Gastrocnemius medialis (tissue), 4 donors: ENCODE measurements around the gene ABCA12. TPM values are rescaled to one million over a fixed set of nuclear protein-coding genes. Genes with fewer than 3 reads are reported as not detected.

ENCODE experiments used
- ATAC-seq, 2 donors: fragments of 150-250 bp; one replicate each; pipeline ENCODE4 v1.9.1; 2016
- DNase-seq, 2 donors: peaks; one replicate each; pipeline ENCODE4 v3.0.0-alpha.2; 2019
- H3K27ac ChIP-seq, 4 donors: fragments of 200-600 bp; sonication (generic); 1 replicate in 1 of 4; 2 replicates in 3 of 4; pipeline ENCODE4 v1.5.1; 2016 to 2018; ENCODE audit warnings: mild to moderate bottlenecking in 2 of 4, moderate library complexity in 1 of 4
- H3K27me3 ChIP-seq, 3 donors: fragments of 200-600 bp; sonication (generic) in 2 of 3; 1 replicate in 1 of 3; 2 replicates in 2 of 3; pipeline versions ENCODE4 v1.5.1 to v1.6.0; 2016 to 2019; ENCODE audit warnings: mild to moderate bottlenecking in 1 of 3, moderate library complexity in 1 of 3
- H3K36me3 ChIP-seq, 2 donors: fragments of 200-600 bp; sonication (generic) in 1 of 2; one replicate each; pipeline ENCODE4 v1.5.1; 2017 to 2018
- H3K4me1 ChIP-seq, 2 donors: fragments of 200-600 bp; sonication (generic) in 1 of 2; one replicate each; pipeline ENCODE4 v1.5.1; 2016 to 2017; ENCODE audit warnings: mild to moderate bottlenecking in 2 of 2
- H3K4me3 ChIP-seq, 4 donors: fragments of 200-600 bp; sonication (generic) in 3 of 4; 1 replicate in 1 of 4; 2 replicates in 3 of 4; pipeline ENCODE4 v1.5.1; 2016 to 2019; ENCODE audit warnings: mild to moderate bottlenecking in 2 of 4
- H3K9me3 ChIP-seq, 3 donors: fragments of 200-600 bp; sonication (generic) in 2 of 3; 1 replicate in 1 of 3; 2 replicates in 2 of 3; pipeline ENCODE4 v1.5.1; 2016 to 2019
- POLR2A ChIP-seq, 2 donors: fragments of 450-650 bp; IDR thresholded peaks; one replicate each; pipeline ENCODE4 v1.6.1; 2017; ENCODE audit warnings: antibody characterized with exemption in 2 of 2, mild to moderate bottlenecking in 2 of 2, moderate library complexity in 2 of 2
- in situ Hi-C, 4 donors: fragments of 200-750 bp; cut with MboI; loops; one replicate each; pipeline versions ENCODE4 v1.15.0 to v1.8.0; 2017; ENCODE audit warnings: low sequenced_read_pairs in 4 of 4
- intact Hi-C: fragments of 100-400 bp; cut with DNase I; formaldehyde crosslinking; loops from one replicate; pipeline ENCODE4 v1.15.1; 2023; ENCODE audit warnings: low total_unique reads
- total RNA-seq, 4 donors: library from RNA; depleted of rRNA; stranded (reverse); fragments of >200 nt; gene quantifications; one replicate each; pipeline versions ENCODE4 v1.1.0 to v1.2.3, GENCODE V29; 2016
- TF ChIP-seq, protein P1 (sequence below), 5 experiments: fragments of 450-650 bp in 3 of 5; fragments of 200-600 bp in 2 of 5; sonication (generic) in 2 of 5; IDR thresholded peaks in 4 of 5; conservative IDR thresholded peaks in 1 of 5; 1 replicate in 4 of 5; 2 replicates in 1 of 5; pipeline ENCODE4 v1.5.1; 2016 to 2019; ENCODE audit warnings: antibody characterized with exemption in 5 of 5, mild to moderate bottlenecking in 3 of 5, moderate library complexity in 3 of 5

ABCA12 gene
- total RNA-seq, 4 donors from 2014 or later, result not detected

DNA sequence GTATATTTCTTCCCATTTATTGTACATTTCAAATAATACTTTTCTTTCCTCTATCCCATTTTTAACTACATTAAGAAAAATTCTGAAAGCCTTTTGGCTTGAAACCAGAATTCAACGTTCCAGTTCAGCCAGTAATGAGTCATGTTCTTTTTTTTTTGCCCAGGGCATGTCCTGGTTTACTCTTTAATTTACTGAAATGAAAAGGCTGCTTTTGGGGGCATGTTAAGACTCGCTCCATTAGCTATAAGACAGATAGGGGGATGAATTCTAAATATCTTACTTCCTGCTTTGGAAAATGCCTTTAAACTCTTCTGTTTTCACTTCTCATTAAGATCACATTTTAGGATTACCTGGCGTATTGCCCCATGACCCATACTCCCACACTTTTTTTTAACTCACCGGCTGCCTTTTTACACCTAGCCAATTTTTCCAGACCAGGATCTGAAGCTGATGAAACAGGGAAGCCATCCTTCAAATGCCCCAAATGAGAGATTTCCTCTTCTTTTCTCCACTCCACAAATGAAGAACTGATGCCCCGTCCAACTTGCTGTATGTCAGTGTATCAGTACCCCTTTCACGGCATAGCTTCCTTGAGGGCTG is 585 bp downstream of the ABCA12 start:
- no peaks in the 10 kb centered on the region for H3K9me3 ChIP-seq
- H3K27ac ChIP-seq, result no peak overlapping the region
- in situ Hi-C loops, result no loop called here
- TF ChIP-seq POLR2A (IDR thresholded peaks at IDR 0.05), result no peak
- TF ChIP-seq, protein P1, sequence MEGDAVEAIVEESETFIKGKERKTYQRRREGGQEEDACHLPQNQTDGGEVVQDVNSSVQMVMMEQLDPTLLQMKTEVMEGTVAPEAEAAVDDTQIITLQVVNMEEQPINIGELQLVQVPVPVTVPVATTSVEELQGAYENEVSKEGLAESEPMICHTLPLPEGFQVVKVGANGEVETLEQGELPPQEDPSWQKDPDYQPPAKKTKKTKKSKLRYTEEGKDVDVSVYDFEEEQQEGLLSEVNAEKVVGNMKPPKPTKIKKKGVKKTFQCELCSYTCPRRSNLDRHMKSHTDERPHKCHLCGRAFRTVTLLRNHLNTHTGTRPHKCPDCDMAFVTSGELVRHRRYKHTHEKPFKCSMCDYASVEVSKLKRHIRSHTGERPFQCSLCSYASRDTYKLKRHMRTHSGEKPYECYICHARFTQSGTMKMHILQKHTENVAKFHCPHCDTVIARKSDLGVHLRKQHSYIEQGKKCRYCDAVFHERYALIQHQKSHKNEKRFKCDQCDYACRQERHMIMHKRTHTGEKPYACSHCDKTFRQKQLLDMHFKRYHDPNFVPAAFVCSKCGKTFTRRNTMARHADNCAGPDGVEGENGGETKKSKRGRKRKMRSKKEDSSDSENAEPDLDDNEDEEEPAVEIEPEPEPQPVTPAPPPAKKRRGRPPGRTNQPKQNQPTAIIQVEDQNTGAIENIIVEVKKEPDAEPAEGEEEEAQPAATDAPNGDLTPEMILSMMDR (IDR thresholded peaks at IDR 0.05 in 4 of 5, conservative IDR thresholded peaks at IDR 0.05 in 1 of 5), result no peak
- intact Hi-C loops, result no loop called here
- no peaks in the 10 kb centered on the region for H3K27me3 ChIP-seq
- DNase-seq (no peak), ATAC-seq (no peak)
- no peaks in the 10 kb centered on the region for H3K36me3 ChIP-seq
- H3K4me3 ChIP-seq, result no peak overlapping the region
- H3K4me1 ChIP-seq, result no peaks in the 10 kb centered on the region

DNA sequence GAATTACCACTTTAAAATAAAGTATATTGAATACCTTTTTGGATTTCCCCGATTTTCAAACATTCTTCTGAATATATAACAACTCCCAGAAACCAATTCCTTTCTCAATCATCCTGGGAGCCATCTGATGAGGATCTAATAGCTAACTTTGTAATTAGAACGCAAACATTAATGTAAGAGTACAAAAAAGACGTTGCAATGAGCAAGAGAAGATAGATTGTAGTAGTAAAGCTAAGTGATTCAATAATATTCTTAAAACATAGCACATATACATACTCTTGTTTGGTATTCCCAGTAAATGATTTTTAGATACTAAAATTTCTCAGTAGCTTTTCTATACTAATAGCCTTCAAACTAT is 1.1 kb downstream of the ABCA12 start:
- H3K27me3 ChIP-seq, result no peaks in the 10 kb centered on the region
- DNase-seq, result no peak
- H3K36me3 ChIP-seq, result no peaks in the 10 kb centered on the region
- TF ChIP-seq, protein P1 (IDR thresholded peaks at IDR 0.05 in 4 of 5, conservative IDR thresholded peaks at IDR 0.05 in 1 of 5), result no peak
- TF ChIP-seq POLR2A (IDR thresholded peaks at IDR 0.05), result no peak
- no peak overlapping the region for H3K4me3 ChIP-seq
- in situ Hi-C loops (no loop called here), intact Hi-C loops (no loop called here)
- no peaks in the 10 kb centered on the region for H3K4me1 ChIP-seq
- no peak overlapping the region for H3K27ac ChIP-seq
- no peak for ATAC-seq
- H3K9me3 ChIP-seq, result no peaks in the 10 kb centered on the region

DNA sequence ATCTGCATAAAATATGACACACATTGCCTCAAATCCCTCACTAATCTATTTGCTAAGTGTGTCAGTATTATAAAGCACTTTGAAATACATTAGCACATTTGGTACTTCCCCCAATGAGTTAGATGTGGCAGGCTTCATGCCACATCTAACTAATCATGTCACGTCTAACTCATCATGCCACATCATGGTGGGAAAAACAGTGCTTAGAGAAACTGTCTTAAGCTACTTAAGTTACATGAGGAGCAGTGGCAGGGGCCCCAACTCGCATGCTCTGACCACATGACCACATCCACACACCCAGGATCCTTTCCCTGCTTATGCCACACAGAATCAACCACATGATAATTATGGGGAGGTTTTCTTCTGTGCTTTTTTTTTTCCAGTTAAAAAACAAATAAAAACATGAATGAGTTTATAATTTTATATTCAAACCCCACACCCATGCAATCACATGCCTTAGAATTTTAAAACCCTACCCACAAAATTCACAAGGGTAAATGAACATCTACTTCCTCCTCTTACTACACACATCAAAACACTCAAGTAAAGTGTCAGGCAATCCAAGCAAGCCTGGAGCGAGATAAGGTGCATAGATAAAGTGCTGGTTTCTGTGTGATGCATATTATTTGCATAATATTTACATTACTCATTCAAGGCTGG is 1.6 kb downstream of the ABCA12 start:
- ATAC-seq, result no peak
- no peaks in the 10 kb centered on the region for H3K4me1 ChIP-seq
- H3K27ac ChIP-seq, result no peak overlapping the region
- in situ Hi-C loops, result no loop called here
- no peaks in the 10 kb centered on the region for H3K9me3 ChIP-seq
- no peak for DNase-seq
- no peak overlapping the region for H3K4me3 ChIP-seq
- no peaks in the 10 kb centered on the region for H3K36me3 ChIP-seq
- no peaks in the 10 kb centered on the region for H3K27me3 ChIP-seq
- intact Hi-C loops, result no loop called here
- TF ChIP-seq POLR2A (IDR thresholded peaks at IDR 0.05), result no peak
- TF ChIP-seq, protein P1 (IDR thresholded peaks at IDR 0.05 in 4 of 5, conservative IDR thresholded peaks at IDR 0.05 in 1 of 5), result no peak

- DNase-seq, result no peak
- Histone ChIP-seq H3K4me1 (no peaks in the 10 kb centered on the region), H3K27me3 (no peaks in the 10 kb centered on the region), H3K9me3 (no peaks in the 10 kb centered on the region), H3K27ac (no peak overlapping the region), H3K36me3 (no peaks in the 10 kb centered on the region), H3K4me3 (no peak overlapping the region)
- TF ChIP-seq, protein P1 (IDR thresholded peaks at IDR 0.05 in 4 of 5, conservative IDR thresholded peaks at IDR 0.05 in 1 of 5), result no peak
- in situ Hi-C loops, result no loop called here
- ATAC-seq, result no peak
- intact Hi-C loops, result no loop called here
Measured at GRCh38 chr2:215120401-215120800, 18.0 kb downstream of the ABCA12 start.

GRCh38 chr2:215119847-215120246 is 18.6 kb downstream of the ABCA12 start:
- no peak overlapping the region for H3K27ac ChIP-seq
- no peak for TF ChIP-seq POLR2A (IDR thresholded peaks at IDR 0.05)
- TF ChIP-seq, protein P1 (IDR thresholded peaks at IDR 0.05 in 4 of 5, conservative IDR thresholded peaks at IDR 0.05 in 1 of 5), result no peak
- DNase-seq (no peak), ATAC-seq (no peak)
- in situ Hi-C loops (no loop called here), intact Hi-C loops (no loop called here)
- H3K4me1 ChIP-seq, result no peaks in the 10 kb centered on the region
- no peaks in the 10 kb centered on the region for H3K27me3 ChIP-seq
- H3K4me3 ChIP-seq, result no peak overlapping the region
- no peaks in the 10 kb centered on the region for H3K9me3 ChIP-seq
- H3K36me3 ChIP-seq, result no peaks in the 10 kb centered on the region
